GM23338 (cell line): ENCODE results near the gene SBF2. TPM values are rescaled to one million over a fixed set of nuclear protein-coding genes. Genes with fewer than 3 reads are reported as not detected.
A peak's percentile ranks its signal among the peaks of the same experiment; 100 is the strongest.

Experiments used
- ATAC-seq: fragments of 200-7000 bp; cut with Tn5 transposase; 3 replicates; pipeline ENCODE4 v1.9.1; 2020
- DNase-seq: peaks from one replicate; pipeline ENCODE4 v3.0.0-alpha.2; 2015; ENCODE audit warnings: low spot score
- H2AFZ ChIP-seq: fragments of 200-600 bp; sonication (generic); 2 replicates; pipeline ENCODE4 v1.8.0; 2016; ENCODE audit warnings: antibody characterized with exemption, mild to moderate bottlenecking, moderate library complexity
- H3F3A ChIP-seq: fragments of 200-600 bp; sonication (generic); replicated peaks from 2 replicates; pipeline ENCODE4 v1.8.0; 2017; ENCODE audit warnings: antibody characterized with exemption, mixed run types, low read depth
- H3K27ac ChIP-seq: fragments of 200-600 bp; sonication (generic); 2 replicates; pipeline ENCODE4 v1.6.1; 2016; ENCODE audit warnings: low read depth
- H3K27me3 ChIP-seq: fragments of 200-600 bp; sonication (generic); 2 replicates; pipeline ENCODE4 v1.8.0; 2016; ENCODE audit warnings: mild to moderate bottlenecking, mixed run types, moderate library complexity; ENCODE audit not compliant: insufficient read depth
- H3K36me3 ChIP-seq: fragments of 200-600 bp; sonication (generic); 2 replicates; pipeline ENCODE4 v1.8.0; 2016; ENCODE audit warnings: mild to moderate bottlenecking; ENCODE audit not compliant: insufficient read depth
- H3K4me1 ChIP-seq: fragments of 200-600 bp; sonication (generic); 2 replicates; pipeline ENCODE4 v1.8.0; 2016; ENCODE audit warnings: mild to moderate bottlenecking, moderate library complexity; ENCODE audit not compliant: insufficient read depth
- H3K4me2 ChIP-seq: fragments of 200-600 bp; sonication (generic); 2 replicates; pipeline ENCODE4 v1.7.1; 2017; ENCODE audit warnings: mixed run types
- H3K4me3 ChIP-seq: fragments of 200-600 bp; sonication (generic); 2 replicates; pipeline ENCODE4 v1.6.1; 2016; ENCODE audit warnings: mixed run types
- H3K79me2 ChIP-seq: fragments of 200-600 bp; sonication (generic); replicated peaks from 2 replicates; pipeline ENCODE4 v1.8.0; 2017; ENCODE audit warnings: mild to moderate bottlenecking; ENCODE audit not compliant: insufficient read depth
- H3K9me2 ChIP-seq: fragments of 200-600 bp; sonication (generic); 2 replicates; pipeline ENCODE4 v1.8.0; 2017; ENCODE audit not compliant: insufficient read depth
- H4K20me1 ChIP-seq: fragments of 200-600 bp; sonication (generic); replicated peaks from 2 replicates; pipeline ENCODE4 v1.8.0; 2017; ENCODE audit warnings: mild to moderate bottlenecking; ENCODE audit not compliant: insufficient read depth
- H3K27ac Mint-ChIP-seq: 2 replicates; pipeline ENCODE4 v1.8.0; 2020; ENCODE audit warnings: inconsistent platforms, mild to moderate bottlenecking, moderate library complexity, mixed read lengths
- H3K27me3 Mint-ChIP-seq: 3 replicates; pipeline ENCODE4 v1.8.0; 2022; ENCODE audit warnings: low read depth, mild to moderate bottlenecking, moderate library complexity, mixed read lengths, inconsistent platforms; ENCODE audit not compliant: insufficient read depth, poor library complexity
- H3K36me3 Mint-ChIP-seq: 3 replicates; pipeline ENCODE4 v1.8.0; 2021; ENCODE audit warnings: low read depth, mild to moderate bottlenecking, inconsistent platforms, moderate library complexity, mixed read lengths
- H3K4me1 Mint-ChIP-seq: 3 replicates; pipeline ENCODE4 v1.8.0; 2020; ENCODE audit warnings: mild to moderate bottlenecking, inconsistent platforms, mixed read lengths
- H3K4me3 Mint-ChIP-seq: 3 replicates; pipeline ENCODE4 v1.8.0; 2021; ENCODE audit warnings: moderate library complexity, mild to moderate bottlenecking, inconsistent platforms, mixed read lengths
- H3K9me3 Mint-ChIP-seq: 3 replicates; pipeline ENCODE4 v1.8.0; 2020; ENCODE audit warnings: moderate library complexity, mild to moderate bottlenecking, inconsistent platforms, mixed read lengths
- EZH2phosphoT487 ChIP-seq: fragments of 200-600 bp; sonication (generic); IDR thresholded peaks from one replicate; pipeline ENCODE4 v1.8.1; 2018; ENCODE audit warnings: antibody characterized with exemption; ENCODE audit not compliant: unreplicated experiment
- POLR2AphosphoS5 ChIP-seq: IDR thresholded peaks from 2 replicates; pipeline ENCODE4 v1.6.1; 2016; ENCODE audit warnings: antibody characterized with exemption, low read depth
- REST ChIP-seq: IDR thresholded peaks from one replicate; pipeline ENCODE4 v1.6.1; 2018; ENCODE audit warnings: antibody characterized with exemption; ENCODE audit not compliant: unreplicated experiment
- ZNF114 ChIP-seq: fragments of 250-450 bp; sonication (Bioruptor Pico); IDR thresholded peaks from 2 replicates; pipeline ENCODE4 v1.5.0; 2020; ENCODE audit warnings: mild to moderate bottlenecking, moderate library complexity
- ZNF331 ChIP-seq: fragments of 250-450 bp; sonication (Bioruptor Pico); IDR thresholded peaks from 2 replicates; pipeline ENCODE4 v1.5.0; 2020; ENCODE audit warnings: low read depth, mild to moderate bottlenecking, moderate library complexity
- ZNF462 ChIP-seq: fragments of 250-450 bp; sonication (Bioruptor Pico); IDR thresholded peaks from 2 replicates; pipeline ENCODE4 v1.5.0; 2020; ENCODE audit warnings: mild to moderate bottlenecking, moderate library complexity
- polyA plus RNA-seq: library from polyadenylated mRNA; unstranded; fragments of >200 nt; fragmentation: Nextera tagmentation; extraction: Ambion mirVana; gene quantifications from 2 replicates; pipeline ENCODE4 v1.2.1, GENCODE V29; 2016
- total RNA-seq: library from RNA; depleted of rRNA; stranded (reverse); fragments of >200 nt; shearing (Covaris generic); gene quantifications from 2 replicates; pipeline ENCODE4 v1.2.3, GENCODE V29; 2014

SBF2 gene
- total and polyA plus RNA-seq, 2 experiments from 2014 or later, result 25.6 to 53.5 TPM

GRCh38 chr11:9765320-9766101 lies 528.5 kb downstream of the SBF2 start (continued):
- TF ChIP-seq ZNF462, result peak; percentile 83

- no peaks in the 10 kb centered on the region for H3K27me3 ChIP-seq
- no peak overlapping the region for H3K4me3 ChIP-seq
- peaks cover 6% of the 10 kb centered on the region; the same call in 1 of the 2 replicates for H3K4me1 ChIP-seq
- DNase-seq (no peak), ATAC-seq (no peak)
- no peak overlapping the region for H3K4me2 ChIP-seq
- H2AFZ ChIP-seq, result no peak overlapping the region
- peaks cover 4% of the 10 kb centered on the region for H3K27me3 Mint-ChIP-seq
- peaks cover 19% of the 10 kb centered on the region for H3K4me1 Mint-ChIP-seq
- no peaks in the 10 kb centered on the region; the same call in 2 of the 3 replicates for H3K36me3 Mint-ChIP-seq
- no peak for TF ChIP-seq ZNF331 (CRISPR knock-in tag)
- TF ChIP-seq REST, result no peak
- TF ChIP-seq EZH2phosphoT487, result no peak
- no peak for TF ChIP-seq POLR2AphosphoS5
- no peak for TF ChIP-seq ZNF114 (CRISPR knock-in tag)
- H3K27ac ChIP-seq, result no peak overlapping the region
- 0 out of 2 replicates have a peak, but pooled peaks cover 7% of the 10 kb centered on the region for H3F3A ChIP-seq
- H3K9me3 Mint-ChIP-seq, result peaks cover 3% of the 10 kb centered on the region; the same call in 2 of the 3 replicates
- H3K4me3 Mint-ChIP-seq, result no peak overlapping the region
- H3K9me2 ChIP-seq, result peaks cover 29% of the 10 kb centered on the region
- no peaks in the 10 kb centered on the region for H4K20me1 ChIP-seq
- no peaks in the 10 kb centered on the region for H3K79me2 ChIP-seq
- no peak overlapping the region for H3K27ac Mint-ChIP-seq
- no peaks in the 10 kb centered on the region for H3K36me3 ChIP-seq
Measured at GRCh38 chr11:9763301-9763700, 530.7 kb downstream of the SBF2 start.
